Lung (tissue), 12 donors: ENCODE measurements around the gene TK2. TPM values are rescaled to one million over a fixed set of nuclear protein-coding genes. Genes with fewer than 3 reads are reported as not detected.

Experiments
- ATAC-seq: fragments of 200-7000 bp; cut with Tn5 transposase; one replicate; pipeline ENCODE4 v1.9.1; 2020; ENCODE audit warnings: moderate number of reproducible peaks; ENCODE audit not compliant: insufficient read depth, low FRiP score
- DNase-seq, 3 donors: peaks; one replicate each; pipeline ENCODE4 v3.0.0-alpha.2; 2013 to 2017
- H3K27ac ChIP-seq, 2 donors: one replicate each; pipeline ENCODE4 v1.5.1; 2013; ENCODE audit warnings: mild to moderate bottlenecking in 2 of 2, moderate library complexity in 2 of 2, control low read depth in 1 of 2, inconsistent platforms in 1 of 2, low read depth in 1 of 2, low read length in 1 of 2
- H3K27me3 ChIP-seq, 3 donors: one replicate each; pipeline ENCODE4 v1.5.1; 2013; ENCODE audit warnings: low read length in 2 of 3; ENCODE audit not compliant: control insufficient read depth in 3 of 3, insufficient read depth in 3 of 3
- H3K36me3 ChIP-seq, 4 donors: one replicate each; pipeline ENCODE4 v1.5.1; 2013; ENCODE audit warnings: low read length in 4 of 4, mild to moderate bottlenecking in 1 of 4, moderate library complexity in 1 of 4; ENCODE audit not compliant: control insufficient read depth in 4 of 4, insufficient read depth in 4 of 4
- H3K4me1 ChIP-seq, 5 donors: one replicate each; pipeline ENCODE4 v1.5.1; 2013; ENCODE audit warnings: low read length in 5 of 5, mild to moderate bottlenecking in 2 of 5, moderate library complexity in 1 of 5; ENCODE audit not compliant: control insufficient read depth in 5 of 5, insufficient read depth in 5 of 5
- H3K4me3 ChIP-seq: one replicate; pipeline ENCODE4 v1.5.1; 2013; ENCODE audit warnings: mild to moderate bottlenecking, control low read depth, moderate library complexity
- H3K9ac ChIP-seq, 2 donors: one replicate each; pipeline ENCODE4 v1.5.1; 2013; ENCODE audit warnings: low read length in 2 of 2, control low read depth in 1 of 2; ENCODE audit not compliant: insufficient read depth in 1 of 2
- H3K9me3 ChIP-seq, 4 donors: one replicate each; pipeline ENCODE4 v1.5.1; 2013; ENCODE audit warnings: low read length in 3 of 4, mild to moderate bottlenecking in 1 of 4, moderate library complexity in 1 of 4; ENCODE audit not compliant: control insufficient read depth in 4 of 4, insufficient read depth in 3 of 4
- CTCF ChIP-seq: IDR thresholded peaks from 2 replicates; pipeline ENCODE4 v1.5.1; 2012; ENCODE audit warnings: mild to moderate bottlenecking; ENCODE audit errors: control extremely low read depth, extremely low read depth
- WGBS, 2 donors: extraction: QIAGEN DNeasy Blood & Tissue Kit; methylation state at CpG; one replicate each; pipeline ENCODE4 v1.1.7; 2013; 5-methylcytosine and 5-hydroxymethylcytosine counted together
- polyA plus RNA-seq, 2 donors: library from polyadenylated mRNA; stranded (reverse); fragments of 200-250 nt; gene quantifications; one replicate each; pipeline ENCODE4 v1.2.1, GENCODE V29; 2013
- total RNA-seq, 2 donors: library from RNA; depleted of rRNA in 1 of 2; stranded (reverse); fragments of >200 nt in 1 of 2; gene quantifications; one replicate each; pipeline ENCODE4 v1.2.1, GENCODE V29; 2014 to 2021
- donor health status: control.
- donor health status: control.
- donor health status: Bipolar disorder and iron deficiency.
- donor health status: healthy.
- donor health status: DM: yes; HTN: yes; CAD: no.

The TK2 gene
- total and polyA plus RNA-seq, 4 donors, result 13.1 to 37.7 (median 25.0) TPM

GRCh38 chr16:66594739-66595138 lies 44.8 kb upstream of the TK2 start:
- Histone ChIP-seq H3K27me3 (no peaks in the 10 kb centered on the region), H3K9me3 (peaks cover 0 to 2% (median 0%) of the 10 kb centered on the region in 4 donors), H3K36me3 (no peaks in the 10 kb centered on the region), H3K9ac (no peak overlapping the region), H3K27ac (no peak overlapping the region), H3K4me3 (no peak overlapping the region), H3K4me1 (peaks cover 0 to 1% (median 0%) of the 10 kb centered on the region in 5 donors)
- 49 to 57% methylated on average over 7 of the region's 7 CpGs for WGBS, 2 donors
- ATAC-seq (no peak), DNase-seq (no peak)
- TF ChIP-seq CTCF, result no peak

GRCh38 chr16:66592814-66593213 lies 42.9 kb upstream of the TK2 start:
- DNase-seq (no peak), ATAC-seq (no peak)
- Histone ChIP-seq H3K36me3 (no peaks in the 10 kb centered on the region), H3K9ac (no peak overlapping the region), H3K4me3 (no peak overlapping the region), H3K27me3 (no peaks in the 10 kb centered on the region), H3K27ac (no peak overlapping the region), H3K9me3 (peaks cover 0 to 2% (median 0%) of the 10 kb centered on the region in 4 donors), H3K4me1 (peaks cover 0 to 4% (median 0%) of the 10 kb centered on the region in 5 donors)
- TF ChIP-seq CTCF, result no peak
- WGBS, 2 donors, result 95 to 96% methylated on average over 3 of the region's 3 CpGs

DNA sequence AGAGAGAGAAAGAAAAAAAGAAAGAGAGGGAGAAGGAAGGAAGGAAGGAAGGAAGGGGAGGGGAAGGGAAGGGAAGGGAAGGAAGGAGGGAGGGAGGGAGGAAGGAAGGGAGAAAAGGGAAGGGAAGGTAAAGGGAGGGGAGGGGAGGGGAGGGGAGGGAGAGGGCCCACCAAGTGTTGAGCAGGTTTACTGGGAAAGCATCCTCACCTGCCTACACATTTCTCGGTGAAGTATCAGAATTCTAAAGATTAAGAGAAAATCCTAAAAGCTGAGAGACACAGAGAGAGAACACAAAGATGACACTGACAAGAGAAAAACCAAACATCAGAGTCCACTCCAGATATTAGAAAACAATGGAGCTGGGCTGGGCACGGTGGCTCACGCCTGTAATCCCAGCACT lies 42.3 kb upstream of the TK2 start:
- Histone ChIP-seq H3K4me1 (peaks cover 0 to 4% (median 0%) of the 10 kb centered on the region in 5 donors), H3K36me3 (no peaks in the 10 kb centered on the region), H3K9ac (no peak overlapping the region), H3K4me3 (no peak overlapping the region), H3K27me3 (no peaks in the 10 kb centered on the region), H3K9me3 (peaks cover 0 to 2% (median 0%) of the 10 kb centered on the region in 4 donors), H3K27ac (no peak overlapping the region)
- TF ChIP-seq CTCF, result no peak
- WGBS, 2 donors, result 93 to 100% methylated on average over 3 of the region's 3 CpGs
- ATAC-seq (no peak), DNase-seq (no peak)

DNA sequence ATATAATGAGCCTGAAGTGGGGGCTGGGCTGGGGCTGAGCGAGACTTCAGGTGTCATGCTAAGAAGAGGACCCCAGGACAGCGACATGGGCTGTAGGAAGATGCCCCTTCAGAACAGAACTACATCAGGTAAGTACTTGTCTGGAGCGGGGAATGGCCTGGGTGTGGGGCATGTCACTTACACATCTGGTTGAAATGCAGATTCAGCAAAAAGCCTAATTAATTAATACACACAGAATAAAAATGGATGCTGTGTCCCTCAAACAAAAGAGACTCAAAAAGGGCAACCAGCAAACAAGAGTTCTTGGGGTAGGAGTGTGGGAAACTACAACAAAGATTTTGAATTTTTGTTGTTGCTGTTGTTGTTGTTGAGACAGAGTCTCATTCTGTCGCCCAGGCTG lies 41.1 kb upstream of the TK2 start:
- DNase-seq (no peak), ATAC-seq (no peak)
- WGBS, 2 donors, result 95 to 97% methylated on average over 4 of the region's 4 CpGs
- Histone ChIP-seq H3K9ac (no peak overlapping the region), H3K4me1 (peaks cover 0 to 7% (median 0%) of the 10 kb centered on the region in 5 donors), H3K9me3 (peaks cover 0 to 2% (median 0%) of the 10 kb centered on the region in 4 donors), H3K27me3 (no peaks in the 10 kb centered on the region), H3K27ac (no peak overlapping the region), H3K36me3 (no peaks in the 10 kb centered on the region), H3K4me3 (no peak overlapping the region)
- no peak for TF ChIP-seq CTCF
